Gastroesophageal sphincter (tissue), 3 donors: ENCODE data around the gene NUTM1.
"Not testable (repeated sequence)": the region's sequence is repeated elsewhere in the genome, so short reads cannot be mapped to it uniquely, and the experiment has no call there.

Experiments
- POLR2A ChIP-seq, 2 donors: fragments of 450-650 bp; IDR thresholded peaks; one replicate each; pipeline ENCODE4 v1.6.1; 2017; ENCODE audit warnings: antibody characterized with exemption in 2 of 2, mild to moderate bottlenecking in 2 of 2, moderate library complexity in 1 of 2
- TF ChIP-seq, protein P1 (sequence below), 4 experiments: fragments of 200-600 bp in 2 of 4; fragments of 450-650 bp in 2 of 4; sonication (generic) in 1 of 4; IDR thresholded peaks; one replicate each; pipeline ENCODE4 v1.5.1; 2017 to 2019; ENCODE audit warnings: antibody characterized with exemption in 4 of 4, mild to moderate bottlenecking in 2 of 4, moderate library complexity in 2 of 4

DNA sequence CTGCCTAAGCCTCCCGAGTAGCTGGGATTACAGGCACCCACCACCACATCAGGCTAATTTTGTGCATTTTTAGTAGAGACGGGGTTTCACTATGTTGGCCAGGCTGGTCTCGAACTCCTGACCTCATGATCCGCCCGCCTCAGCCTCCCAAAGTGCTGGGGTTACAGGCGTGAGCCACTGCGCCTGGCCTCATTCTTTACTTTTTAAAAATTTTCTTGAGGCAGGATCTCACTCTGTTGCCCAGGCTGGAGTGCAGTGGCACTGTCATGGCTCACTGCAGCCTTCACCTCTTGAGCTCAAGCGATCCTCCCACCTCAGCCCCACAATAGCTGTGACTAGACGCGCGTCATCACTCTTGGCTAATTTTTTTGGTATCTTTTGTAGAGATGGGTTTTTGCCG is 9.9 kb downstream of the NUTM1 start:
- TF ChIP-seq, protein P1, sequence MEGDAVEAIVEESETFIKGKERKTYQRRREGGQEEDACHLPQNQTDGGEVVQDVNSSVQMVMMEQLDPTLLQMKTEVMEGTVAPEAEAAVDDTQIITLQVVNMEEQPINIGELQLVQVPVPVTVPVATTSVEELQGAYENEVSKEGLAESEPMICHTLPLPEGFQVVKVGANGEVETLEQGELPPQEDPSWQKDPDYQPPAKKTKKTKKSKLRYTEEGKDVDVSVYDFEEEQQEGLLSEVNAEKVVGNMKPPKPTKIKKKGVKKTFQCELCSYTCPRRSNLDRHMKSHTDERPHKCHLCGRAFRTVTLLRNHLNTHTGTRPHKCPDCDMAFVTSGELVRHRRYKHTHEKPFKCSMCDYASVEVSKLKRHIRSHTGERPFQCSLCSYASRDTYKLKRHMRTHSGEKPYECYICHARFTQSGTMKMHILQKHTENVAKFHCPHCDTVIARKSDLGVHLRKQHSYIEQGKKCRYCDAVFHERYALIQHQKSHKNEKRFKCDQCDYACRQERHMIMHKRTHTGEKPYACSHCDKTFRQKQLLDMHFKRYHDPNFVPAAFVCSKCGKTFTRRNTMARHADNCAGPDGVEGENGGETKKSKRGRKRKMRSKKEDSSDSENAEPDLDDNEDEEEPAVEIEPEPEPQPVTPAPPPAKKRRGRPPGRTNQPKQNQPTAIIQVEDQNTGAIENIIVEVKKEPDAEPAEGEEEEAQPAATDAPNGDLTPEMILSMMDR (IDR thresholded peaks at IDR 0.05): not testable (repeated sequence)
- not testable (repeated sequence) for TF ChIP-seq POLR2A (IDR thresholded peaks at IDR 0.05)
